GM23248 (cell line): ENCODE data around the gene CNTRL. TPM values are rescaled to one million over a fixed set of nuclear protein-coding genes. Genes with fewer than 3 reads are reported as not detected.
"Not testable (repeated sequence)": the region's sequence is repeated elsewhere in the genome, so short reads cannot be mapped to it uniquely, and the experiment has no call there.

Source experiments
- DNase-seq: peaks from one replicate; pipeline ENCODE4 v3.0.0-alpha.2; 2015
- H2AFZ ChIP-seq: fragments of 200-600 bp; sonication (generic); 2 replicates; pipeline ENCODE4 v1.6.1; 2016; ENCODE audit warnings: antibody characterized with exemption
- H3F3A ChIP-seq: fragments of 200-600 bp; sonication (generic); 2 replicates; pipeline ENCODE4 v1.6.1; 2016; ENCODE audit warnings: mild to moderate bottlenecking, antibody characterized with exemption, mixed run types; ENCODE audit not compliant: insufficient read depth
- H3K27ac ChIP-seq: fragments of 200-600 bp; sonication (generic); 2 replicates; pipeline ENCODE4 v1.5.1; 2016; ENCODE audit warnings: mild to moderate bottlenecking
- H3K27me3 ChIP-seq: fragments of 200-600 bp; sonication (generic); replicated peaks from 2 replicates; pipeline ENCODE4 v1.6.1; 2016; ENCODE audit warnings: mild to moderate bottlenecking; ENCODE audit not compliant: insufficient read depth
- H3K36me3 ChIP-seq: fragments of 200-600 bp; sonication (generic); 2 replicates; pipeline ENCODE4 v1.6.1; 2016; ENCODE audit warnings: low read depth, mild to moderate bottlenecking
- H3K4me1 ChIP-seq: fragments of 200-600 bp; sonication (generic); 2 replicates; pipeline ENCODE4 v1.6.1; 2016; ENCODE audit warnings: mild to moderate bottlenecking; ENCODE audit not compliant: insufficient read depth
- H3K4me2 ChIP-seq: fragments of 200-600 bp; sonication (generic); one replicate; pipeline ENCODE4 v1.6.1; 2016; ENCODE audit warnings: mild to moderate bottlenecking; ENCODE audit not compliant: unreplicated experiment
- H3K4me3 ChIP-seq: fragments of 200-600 bp; sonication (generic); 2 replicates; pipeline ENCODE4 v1.5.1; 2016; ENCODE audit warnings: mild to moderate bottlenecking
- H3K79me2 ChIP-seq: fragments of 200-600 bp; sonication (generic); 2 replicates; pipeline ENCODE4 v1.6.1; 2016; ENCODE audit warnings: mild to moderate bottlenecking; ENCODE audit not compliant: insufficient read depth
- H3K9ac ChIP-seq: fragments of 200-600 bp; sonication (generic); 2 replicates; pipeline ENCODE4 v1.6.1; 2016; ENCODE audit warnings: mild to moderate bottlenecking
- H3K9me2 ChIP-seq: fragments of 200-600 bp; sonication (generic); 2 replicates; pipeline ENCODE4 v1.6.1; 2016; ENCODE audit warnings: mixed run types, mild to moderate bottlenecking, moderate library complexity; ENCODE audit not compliant: insufficient read depth
- H3K9me3 ChIP-seq: fragments of 200-600 bp; sonication (generic); one replicate; pipeline ENCODE4 v1.6.1; 2017; ENCODE audit warnings: low read depth
- H4K20me1 ChIP-seq: fragments of 200-600 bp; sonication (generic); 2 replicates; pipeline ENCODE4 v1.6.0; 2016; ENCODE audit not compliant: insufficient read depth
- EZH2 ChIP-seq: fragments of 200-600 bp; sonication (generic); IDR thresholded peaks from 2 replicates; pipeline ENCODE4 v1.6.1; 2018; ENCODE audit warnings: antibody characterized with exemption, mild to moderate bottlenecking; ENCODE audit not compliant: insufficient read depth, poor library complexity, severe bottlenecking
- EZH2phosphoT487 ChIP-seq: fragments of 200-600 bp; sonication (generic); IDR thresholded peaks from 2 replicates; pipeline ENCODE4 v1.6.1; 2018; ENCODE audit warnings: antibody characterized with exemption, moderate library complexity, mild to moderate bottlenecking, low read depth; ENCODE audit not compliant: insufficient read depth
- WGBS, 2 experiments: methylation state at CpG; one replicate each; pipeline ENCODE4 v1.1.6; 2015 to 2017; ENCODE audit warnings: low lambda C conversion rate in 2 of 2, low coverage in 1 of 2; ENCODE audit errors: missing lambda C conversion rate in 2 of 2; 5-methylcytosine and 5-hydroxymethylcytosine counted together
- in situ Hi-C: fragments of 300-500 bp; cut with MboI; formaldehyde crosslinking; loops from 2 replicates; pipeline ENCODE4 v1.15.0; 2020
- polyA plus RNA-seq: library from polyadenylated mRNA; unstranded; fragments of >200 nt; fragmentation: Nextera tagmentation; extraction: Ambion mirVana; gene quantifications from 2 replicates; pipeline ENCODE4 v1.2.1, GENCODE V29; 2016
- total RNA-seq: library from RNA; depleted of rRNA; stranded (reverse); fragments of >200 nt; shearing (Covaris generic); gene quantifications from 2 replicates; pipeline ENCODE4 v1.2.3, GENCODE V29; 2014

The CNTRL gene
- total and polyA plus RNA-seq, 2 experiments from 2014 or later, result 4.4 to 6.3 TPM

GRCh38 chr9:121125590-121125989 is 50.8 kb downstream of the CNTRL start:
- no peak overlapping the region for H3K4me3 ChIP-seq
- H3K36me3 ChIP-seq, result no peaks in the 10 kb centered on the region
- H3K27me3 ChIP-seq, result no peaks in the 10 kb centered on the region
- DNase-seq, result no peak
- H3F3A ChIP-seq, result peaks cover 4% of the 10 kb centered on the region; the same call in 1 of the 2 replicates
- no peak overlapping the region for H3K9ac ChIP-seq
- in situ Hi-C loops, result no loop called here
- no peak overlapping the region for H3K4me2 ChIP-seq
- WGBS, 2 experiments, result 46 to 55% methylated on average over 3 of the region's 3 CpGs
- no peaks in the 10 kb centered on the region for H3K9me2 ChIP-seq
- no peaks in the 10 kb centered on the region for H3K79me2 ChIP-seq
- H2AFZ ChIP-seq, result no peak overlapping the region
- peaks cover 12% of the 10 kb centered on the region; the same call in 1 of the 2 replicates for H3K4me1 ChIP-seq
- H4K20me1 ChIP-seq, result no peaks in the 10 kb centered on the region
- TF ChIP-seq EZH2phosphoT487, result no peak
- no peak for TF ChIP-seq EZH2
- H3K9me3 ChIP-seq, result no peaks in the 10 kb centered on the region
- no peak overlapping the region for H3K27ac ChIP-seq

GRCh38 chr9:121129384-121129783 is 54.6 kb downstream of the CNTRL start:
- DNase-seq, H3K9me3 ChIP-seq, H3K9ac ChIP-seq, H3K4me3 ChIP-seq, H3K79me2 ChIP-seq, in situ Hi-C loops, H3K4me2 ChIP-seq, H4K20me1 ChIP-seq, H3K36me3 ChIP-seq, H3K27me3 ChIP-seq, H3K4me1 ChIP-seq, H3F3A ChIP-seq, H2AFZ ChIP-seq, H3K27ac ChIP-seq, H3K9me2 ChIP-seq: not testable (repeated sequence)
- WGBS, 2 experiments, result 90 to 93% methylated on average over 3 of the region's 3 CpGs

- H3K4me2 ChIP-seq, result no peak overlapping the region
- H3K4me3 ChIP-seq, result no peak overlapping the region
- TF ChIP-seq EZH2 (no peak), EZH2phosphoT487 (no peak)
- no peaks in the 10 kb centered on the region for H3K4me1 ChIP-seq
- DNase-seq, result no peak
- WGBS, 2 experiments, result 89 to 93% methylated on average over 19 of the region's 19 CpGs
- in situ Hi-C loops, result no loop called here
- H3K27me3 ChIP-seq, result no peaks in the 10 kb centered on the region
- H3K9me3 ChIP-seq, result no peaks in the 10 kb centered on the region
- H3F3A ChIP-seq, result no peaks in the 10 kb centered on the region
- H2AFZ ChIP-seq, result no peak overlapping the region
- no peak overlapping the region for H3K9ac ChIP-seq
- H3K36me3 ChIP-seq, result no peaks in the 10 kb centered on the region
- no peak overlapping the region for H3K27ac ChIP-seq
- H3K9me2 ChIP-seq, result no peaks in the 10 kb centered on the region
- no peaks in the 10 kb centered on the region for H3K79me2 ChIP-seq
- no peaks in the 10 kb centered on the region for H4K20me1 ChIP-seq
Observed at GRCh38 chr9:121133104-121133816, 58.5 kb downstream of the CNTRL start.

GRCh38 chr9:121135642-121136041 is 60.9 kb downstream of the CNTRL start:
- no peaks in the 10 kb centered on the region for H4K20me1 ChIP-seq
- in situ Hi-C loops, result no loop called here
- no peaks in the 10 kb centered on the region for H3K4me1 ChIP-seq
- no peaks in the 10 kb centered on the region for H3F3A ChIP-seq
- no peak overlapping the region for H3K4me2 ChIP-seq
- no peaks in the 10 kb centered on the region for H3K9me3 ChIP-seq
- H3K9me2 ChIP-seq, result no peaks in the 10 kb centered on the region
- H3K79me2 ChIP-seq, result no peaks in the 10 kb centered on the region
- TF ChIP-seq EZH2phosphoT487 (no peak), EZH2 (no peak)
- no peak for DNase-seq
- H3K27me3 ChIP-seq, result no peaks in the 10 kb centered on the region
- H3K9ac ChIP-seq, result no peak overlapping the region
- 97 to 98% methylated on average over 2 of the region's 2 CpGs for WGBS, 2 experiments
- H3K4me3 ChIP-seq, result no peak overlapping the region
- H3K36me3 ChIP-seq, result no peaks in the 10 kb centered on the region
- H2AFZ ChIP-seq, result no peak overlapping the region
- H3K27ac ChIP-seq, result no peak overlapping the region

- Histone ChIP-seq H3K4me2 (no peak overlapping the region), H3F3A (no peaks in the 10 kb centered on the region), H3K27me3 (no peaks in the 10 kb centered on the region), H3K4me3 (no peak overlapping the region), H3K4me1 (no peaks in the 10 kb centered on the region), H3K9me3 (no peaks in the 10 kb centered on the region), H2AFZ (no peak overlapping the region), H3K27ac (no peak overlapping the region), H3K9me2 (no peaks in the 10 kb centered on the region), H3K79me2 (no peaks in the 10 kb centered on the region), H3K9ac (no peak overlapping the region), H3K36me3 (0 out of 2 replicates have a peak, but pooled peaks cover 6% of the 10 kb centered on the region), H4K20me1 (no peaks in the 10 kb centered on the region)
- no peak for TF ChIP-seq EZH2phosphoT487
- no peak for DNase-seq
- in situ Hi-C loops, result no loop called here
Observed at GRCh38 chr9:121138561-121138960, 63.8 kb downstream of the CNTRL start.
